ENCODE measurements around the gene ACSF3.
"Not testable (repeated sequence)": the region's sequence is repeated elsewhere in the genome, so short reads cannot be mapped to it uniquely, and the experiment has no call there.

The ACSF3 gene

GRCh38 chr16:89175280-89176146, 81.9 kb downstream of the ACSF3 start:
- no peak for DNase-seq (ENCODE audit: low read depth)

GRCh38 chr16:89176147-89176690, 82.6 kb downstream of the ACSF3 start:
- no peak for DNase-seq (ENCODE audit: low read depth)

GRCh38 chr16:89176717-89177116, 83.1 kb downstream of the ACSF3 start:
- no peak for DNase-seq (ENCODE audit: low read depth)

- no peak for DNase-seq (ENCODE audit: low read depth)
These were observed 83.8 kb downstream of the ACSF3 start for GRCh38 chr16:89177501-89177900.

- no peak for DNase-seq (ENCODE audit: low read depth)
These were observed 84.9 kb downstream of the ACSF3 start for GRCh38 chr16:89178453-89179147.

GRCh38 chr16:89179148-89179484, 85.5 kb downstream of the ACSF3 start:
- DNase-seq (ENCODE audit: low read depth): no peak

GRCh38 chr16:89179656-89180315, 86.1 kb downstream of the ACSF3 start:
- no peak for DNase-seq (ENCODE audit: low read depth)

- DNase-seq (ENCODE audit: low read depth): no peak
These were observed 89.8 kb downstream of the ACSF3 start for GRCh38 chr16:89183463-89183862.

- DNase-seq (ENCODE audit: low read depth): no peak
These were observed 90.5 kb downstream of the ACSF3 start for GRCh38 chr16:89183975-89184676.

- DNase-seq (ENCODE audit: low read depth): no peak
These were observed 91.0 kb downstream of the ACSF3 start for GRCh38 chr16:89184677-89184932.

- DNase-seq (ENCODE audit: low read depth): no peak
These were observed 91.5 kb downstream of the ACSF3 start for GRCh38 chr16:89184933-89185794.

GRCh38 chr16:89185887-89186592, 92.4 kb downstream of the ACSF3 start:
- DNase-seq (ENCODE audit: low read depth): not testable (repeated sequence)

GRCh38 chr16:89186593-89187031, 93.0 kb downstream of the ACSF3 start:
- DNase-seq (ENCODE audit: low read depth): not testable (repeated sequence)

GRCh38 chr16:89187032-89187769, 93.5 kb downstream of the ACSF3 start:
- no peak for DNase-seq (ENCODE audit: low read depth)

GRCh38 chr16:89187770-89188392, 94.2 kb downstream of the ACSF3 start:
- no peak for DNase-seq (ENCODE audit: low read depth)

- DNase-seq (ENCODE audit: low read depth): not testable (repeated sequence)
These were observed 95.1 kb downstream of the ACSF3 start for GRCh38 chr16:89188471-89189357.

GRCh38 chr16:89189358-89190025, 95.8 kb downstream of the ACSF3 start:
- no peak for DNase-seq (ENCODE audit: low read depth)

All from non-pigmented ciliary epithelial cell (primary cell).